H1 (cell line): ENCODE measurements around the gene GBE1. TPM values are rescaled to one million over a fixed set of nuclear protein-coding genes. Genes with fewer than 3 reads are reported as not detected.

Experiments used
- CTCF ChIA-PET: fragments of 300-600 bp; sonication (Branson Sonifier 250); formaldehyde crosslinking; loops from one replicate; lab custom pipeline; 2021; ENCODE audit not compliant: partially characterized antibody; lab: Charles Lee
- POLR2A ChIA-PET: fragments of 300-600 bp; sonication (Branson Sonifier 250); formaldehyde crosslinking; loops from one replicate; lab custom pipeline; 2021; ENCODE audit warnings: inconsistent platforms; ENCODE audit not compliant: partially characterized antibody; lab: Charles Lee
- DNase-seq, 2 experiments: peaks; one replicate each; pipeline versions ENCODE4 v3.0.0 to v3.0.0-alpha.2; 2010 to 2022; ENCODE audit warnings: low spot score in 2 of 2, low read depth in 1 of 2, mixed read lengths in 1 of 2
- FAIRE-seq: peaks from 2 replicates; lab custom pipeline; 2011; peaks lifted over from hg19 to GRCh38; lab: Jason Lieb, UNC
- H2AFZ ChIP-seq: 2 replicates; pipeline ENCODE4 v1.8.1; 2012; ENCODE audit warnings: low read length, inconsistent platforms
- H2AK5ac ChIP-seq: 2 replicates; pipeline ENCODE4 v1.6.1; 2013; ENCODE audit warnings: low read depth, low read length
- H2BK120ac ChIP-seq: replicated peaks from 2 replicates; pipeline ENCODE3; 2013; ENCODE audit warnings: low read depth, low read length, inconsistent platforms
- H2BK12ac ChIP-seq: 2 replicates; pipeline ENCODE4 v1.6.1; 2013; ENCODE audit warnings: low read depth, low read length
- H2BK15ac ChIP-seq: 2 replicates; pipeline ENCODE4 v1.6.1; 2013; ENCODE audit warnings: low read length
- H2BK20ac ChIP-seq: 2 replicates; pipeline ENCODE4 v1.6.1; 2013; ENCODE audit warnings: low read length
- H2BK5ac ChIP-seq: 2 replicates; pipeline ENCODE4 v1.6.1; 2013; ENCODE audit warnings: low read depth, low read length
- H3K14ac ChIP-seq: 2 replicates; pipeline ENCODE4 v1.6.1; 2013; ENCODE audit warnings: inconsistent platforms; ENCODE audit not compliant: insufficient read length
- H3K18ac ChIP-seq: 2 replicates; pipeline ENCODE4 v1.6.1; 2013; ENCODE audit warnings: low read length; ENCODE audit errors: extremely low read depth
- H3K23ac ChIP-seq: 2 replicates; pipeline ENCODE4 v1.6.1; 2013; ENCODE audit warnings: inconsistent platforms; ENCODE audit not compliant: insufficient read length
- H3K23me2 ChIP-seq: 2 replicates; pipeline ENCODE4 v1.6.1; 2013; ENCODE audit warnings: low read depth, low read length
- H3K27ac ChIP-seq: 2 replicates; pipeline ENCODE4 v1.6.1; 2011; ENCODE audit warnings: low read depth, low read length, inconsistent platforms
- H3K27me3 ChIP-seq, 4 experiments: replicated peaks in 1 of 4; 1 replicate in 1 of 4; 2 replicates in 3 of 4; pipeline versions ENCODE4 v1.6.1 to v1.8.1; 2011 to 2013; ENCODE audit warnings: low read length in 3 of 4, mild to moderate bottlenecking in 3 of 4, inconsistent platforms in 2 of 4, mixed read lengths in 2 of 4, moderate library complexity in 1 of 4; ENCODE audit not compliant: control insufficient read depth in 3 of 4, insufficient read depth in 3 of 4; ENCODE audit errors: extremely low read depth in 1 of 4
- H3K36me3 ChIP-seq, 4 experiments: 2 replicates each; pipeline versions ENCODE4 v1.6.1 to v1.8.1; 2011 to 2013; ENCODE audit warnings: mild to moderate bottlenecking in 4 of 4, low read length in 3 of 4, moderate library complexity in 2 of 4, control low read depth in 1 of 4, inconsistent platforms in 1 of 4; ENCODE audit not compliant: insufficient read depth in 4 of 4, control insufficient read depth in 2 of 4
- H3K4ac ChIP-seq: replicated peaks from 2 replicates; pipeline ENCODE3; 2013; ENCODE audit warnings: low read length, low read depth, mixed read lengths, inconsistent platforms; ENCODE audit not compliant: insufficient read length
- H3K4me1 ChIP-seq, 4 experiments: replicated peaks in 1 of 4; 1 replicate in 1 of 4; 2 replicates in 3 of 4; pipeline versions ENCODE4 v1.6.1 to v1.8.1; 2011 to 2013; ENCODE audit warnings: low read length in 3 of 4, inconsistent platforms in 2 of 4, mixed read lengths in 1 of 4; ENCODE audit not compliant: insufficient read depth in 4 of 4, control insufficient read depth in 3 of 4
- H3K4me2 ChIP-seq, 2 experiments: 2 replicates each; pipeline versions ENCODE4 v1.6.1 to v1.8.1; 2011 to 2013; ENCODE audit warnings: low read depth in 2 of 2, low read length in 2 of 2, control low read depth in 1 of 2, inconsistent platforms in 1 of 2, mild to moderate bottlenecking in 1 of 2; ENCODE audit not compliant: insufficient read depth in 1 of 2
- H3K4me3 ChIP-seq, 4 experiments: fragments of 200-600, 300-600 bp in 1 of 4; sonication (generic), shearing (Covaris generic), sonication (Bioruptor Twin) in 1 of 4; 2 replicates each; pipeline versions ENCODE4 v1.5.1 to v1.8.1; 2011 to 2016; ENCODE audit warnings: low read length in 4 of 4, low read depth in 3 of 4, control low read depth in 2 of 4, inconsistent platforms in 2 of 4, mild to moderate bottlenecking in 2 of 4, mixed read lengths in 1 of 4, moderate library complexity in 1 of 4; ENCODE audit not compliant: insufficient read depth in 2 of 4; ENCODE audit errors: extremely low read depth in 1 of 4
- H3K56ac ChIP-seq: replicated peaks from 2 replicates; pipeline ENCODE3; 2013; ENCODE audit warnings: low read depth, mild to moderate bottlenecking, mixed read lengths, low read length, inconsistent platforms; ENCODE audit not compliant: insufficient read length
- H3K79me1 ChIP-seq: 2 replicates; pipeline ENCODE4 v1.6.1; 2013; ENCODE audit warnings: low read depth, low read length, control low read depth
- H3K79me2 ChIP-seq, 2 experiments: 2 replicates each; pipeline versions ENCODE4 v1.6.1 to v1.8.1; 2012 to 2013; ENCODE audit warnings: low read length in 2 of 2, mild to moderate bottlenecking in 2 of 2, inconsistent platforms in 1 of 2; ENCODE audit not compliant: insufficient read depth in 2 of 2, control insufficient read depth in 1 of 2
- H3K9ac ChIP-seq, 4 experiments: replicated peaks in 1 of 4; 1 replicate in 1 of 4; 2 replicates in 3 of 4; pipeline versions ENCODE4 v1.6.1 to v1.8.1; 2011 to 2013; ENCODE audit warnings: low read depth in 3 of 4, low read length in 3 of 4, control low read depth in 2 of 4, mild to moderate bottlenecking in 2 of 4, moderate library complexity in 2 of 4, inconsistent platforms in 1 of 4; ENCODE audit errors: extremely low read depth in 1 of 4
- H3K9me3 ChIP-seq, 2 experiments: 2 replicates each; pipeline versions ENCODE4 v1.6.1 to v1.8.1; 2012 to 2013; ENCODE audit warnings: mild to moderate bottlenecking in 2 of 2, moderate library complexity in 2 of 2, control low read depth in 1 of 2, inconsistent platforms in 1 of 2, low read depth in 1 of 2, low read length in 1 of 2, mixed read lengths in 1 of 2; ENCODE audit not compliant: insufficient read depth in 2 of 2
- H4K20me1 ChIP-seq, 2 experiments: replicated peaks in 1 of 2; 2 replicates each; pipeline versions ENCODE3 to v1.8.1; 2011 to 2013; ENCODE audit warnings: inconsistent platforms in 2 of 2, low read length in 2 of 2, mild to moderate bottlenecking in 1 of 2; ENCODE audit not compliant: insufficient read depth in 2 of 2, control insufficient read depth in 1 of 2
- H4K5ac ChIP-seq: 2 replicates; pipeline ENCODE4 v1.6.1; 2013; ENCODE audit warnings: low read length, low read depth, mixed read lengths, inconsistent platforms; ENCODE audit not compliant: insufficient read length
- H4K8ac ChIP-seq: 2 replicates; pipeline ENCODE4 v1.8.0; 2013; ENCODE audit warnings: mild to moderate bottlenecking, moderate library complexity, low read length, inconsistent platforms; ENCODE audit not compliant: insufficient read depth; ENCODE audit errors: extremely low read depth
- H4K91ac ChIP-seq: replicated peaks from 2 replicates; pipeline ENCODE3; 2013; ENCODE audit warnings: low read length, mixed read lengths, inconsistent platforms; ENCODE audit not compliant: insufficient read length
- BCL11A ChIP-seq, 2 experiments: IDR thresholded peaks; one replicate each; pipeline ENCODE4 v1.6.1; 2011; ENCODE audit warnings: low read depth in 2 of 2, low read length in 2 of 2, mild to moderate bottlenecking in 2 of 2
- FOSL1 ChIP-seq: IDR thresholded peaks from 2 replicates; pipeline ENCODE4 v1.6.1; 2011; ENCODE audit warnings: mild to moderate bottlenecking, low read depth, low read length, moderate library complexity; ENCODE audit not compliant: insufficient read depth
- KDM1A ChIP-seq: fragments of 200-600, 300-600 bp; sonication (generic); IDR thresholded peaks from 2 replicates; pipeline ENCODE4 v1.7.1; 2016; ENCODE audit warnings: mild to moderate bottlenecking, low read length, borderline replicate concordance
- NRF1 ChIP-seq: IDR thresholded peaks from 2 replicates; pipeline ENCODE4 v1.6.1; 2011; ENCODE audit warnings: mild to moderate bottlenecking, low read depth, low read length, improper control_type of control experiment
- POU5F1 ChIP-seq: IDR thresholded peaks from 2 replicates; pipeline ENCODE4 v1.6.1; 2011; ENCODE audit warnings: low read depth, mild to moderate bottlenecking, low read length, moderate library complexity
- RNF2 ChIP-seq: fragments of 200-900, 300-1000 bp; sonication (generic); IDR thresholded peaks from 2 replicates; pipeline ENCODE4 v1.7.1; 2016; ENCODE audit warnings: borderline replicate concordance, low read depth, mild to moderate bottlenecking, antibody characterized with exemption, low read length; ENCODE audit not compliant: poor library complexity, severe bottlenecking; ENCODE audit errors: missing control alignments
- SIRT6 ChIP-seq: IDR thresholded peaks from one replicate; pipeline ENCODE4 v1.7.1; 2012; ENCODE audit warnings: low read length, inconsistent platforms
- WGBS, 2 experiments: shearing (Covaris generic) in 1 of 2; methylation state at CpG; one replicate each; pipeline versions ENCODE4 v1.1.6 to v1.1.7; 2013 to 2015; ENCODE audit warnings: low lambda C conversion rate in 2 of 2, mixed read lengths in 2 of 2, inconsistent platforms in 1 of 2, low coverage in 1 of 2, missing lambda C conversion rate in 1 of 2; ENCODE audit not compliant: insufficient replicate concordance in 2 of 2, insufficient coverage in 1 of 2, insufficient read length in 1 of 2; ENCODE audit errors: extremely low coverage in 1 of 2, missing lambda C conversion rate in 1 of 2; 5-methylcytosine and 5-hydroxymethylcytosine counted together
- long read RNA-seq, 2 experiments: library from RNA in 1 of 2; library from capped mRNA in 1 of 2; stranded (forward); transcript quantifications; one replicate each; pipeline ENCODE4 v2.0.0, GENCODE V29; 2021; ENCODE audit warnings: inconsistent platforms in 1 of 2
- polyA minus RNA-seq, 3 experiments: library from RNA; depleted of rRNA, polyadenylated mRNA; stranded (reverse); fragments of >200 nt; gene quantifications; 1 replicate in 2 of 3; 2 replicates in 1 of 3; pipeline ENCODE4 v1.2.3, GENCODE V29; 2011
- polyA plus RNA-seq, 7 experiments: library from polyadenylated mRNA; depleted of rRNA in 3 of 7; stranded (reverse) in 5 of 7; unstranded in 2 of 7; fragments of >200 nt in 5 of 7; fragments of 200-250 nt in 2 of 7; gene quantifications; 1 replicate in 5 of 7; 2 replicates in 1 of 7; 4 replicates in 1 of 7; pipeline versions ENCODE4 v1.2.1 to v1.2.3, GENCODE V29; 2011 to 2013; ENCODE audit warnings: missing spikeins in 2 of 7, mixed read lengths in 2 of 7
- total RNA-seq: library from RNA; stranded (reverse); fragmentation: NEBNext Ultra II Directional; extraction: Animal tissue kit (Norgen Biotek cat#: 25700); gene quantifications from 2 replicates; pipeline ENCODE4 v1.2.1, GENCODE V29; 2021

The GBE1 gene
- total RNA-seq (6.4 and 7.3 TPM in 2 replicates), polyA plus RNA-seq (2011; rRNA removed) (1.6 and 3.3 TPM in 2 replicates), polyA minus RNA-seq (2011; rRNA and poly(A)+ RNA removed) (8.3 and 8.8 TPM in 2 replicates)
- polyA plus RNA-seq (2011; cell fraction: cytosol; rRNA removed) = 3.2 TPM
- 1.3 TPM for polyA plus RNA-seq (2011; cell fraction: nucleus; rRNA removed)
- polyA plus RNA-seq (2012, experiment 1 of 2) = 5.1 to 8.5 TPM (median 5.7 TPM) in 4 replicates
- 0.59 TPM for polyA plus RNA-seq (2012, experiment 2 of 2)
- 3.3 TPM for polyA plus RNA-seq (2013, experiment 1 of 2)
- 3.0 TPM for polyA plus RNA-seq (2013, experiment 2 of 2)
- 4.2 TPM for polyA minus RNA-seq (2011; cell fraction: cytosol; rRNA and poly(A)+ RNA removed)
- 7.7 TPM for polyA minus RNA-seq (2011; cell fraction: nucleus; rRNA and poly(A)+ RNA removed)
- long read RNA-seq, experiment 1, partial matches to known transcripts = 1 of 9 reads
- long read RNA-seq, experiment 1, other reads (novel, unspliced or antisense) = 5 of 9 reads
- long read RNA-seq, experiment 2, partial matches to known transcripts = 7 of 10 reads
- long read RNA-seq, experiment 2, other reads (novel, unspliced or antisense) = 0 of 10 reads

GRCh38 chr3:81760924-81761903 lies at the start of gene GBE1:
TSS of gene GBE1 (minus strand) at chr3:81761645. CDS start at chr3:81761517, 128 bp downstream.
- Histone ChIP-seq H3K79me2 (no peaks in the 10 kb centered on the region), H3K36me3 (no peaks in the 10 kb centered on the region), H3K23ac (no peak within 1 kb of the TSS), H2BK120ac (peak within 1 kb of the TSS; percentile 85), H4K8ac (peak within 1 kb of the TSS; percentile 100), H3K4me3 (peak within 1 kb of the TSS; percentile 65 to 72 (median 72)), H2BK15ac (0 out of 2 replicates have a peak within 1 kb of the TSS, but pooled peaks have one; percentile 46), H3K18ac (peak within 1 kb of the TSS; percentile 99), H4K91ac (peak within 1 kb of the TSS; percentile 93), H3K9ac (peak within 1 kb of the TSS; percentile 59 to 92 (median 84)), H4K20me1 (no peaks in the 10 kb centered on the region), H3K4me1 (peaks cover 0 to 5% (median 0%) of the 10 kb centered on the region in 4 experiments; a peak in 2 of 7 replicates), H3K4me2 (peak within 1 kb of the TSS; percentile 72 to 78), H2BK12ac (peak within 1 kb of the TSS; percentile 65; the same call in 1 of the 2 replicates), H3K56ac (peak within 1 kb of the TSS; percentile 95), H2AFZ (peak within 1 kb of the TSS; percentile 44), H3K9me3 (no peaks in the 10 kb centered on the region; a peak in 1 of 4 replicates), H2BK20ac (no peak within 1 kb of the TSS), H3K79me1 (no peaks in the 10 kb centered on the region), H3K23me2 (peaks cover 2% of the 10 kb centered on the region; the same call in 1 of the 2 replicates), H2AK5ac (no peak within 1 kb of the TSS), H4K5ac (peak within 1 kb of the TSS; percentile 99), H3K27me3 (no peaks in the 10 kb centered on the region), H2BK5ac (peak within 1 kb of the TSS; percentile 94), H3K27ac (peak within 1 kb of the TSS; percentile 94), H3K4ac (no peak within 1 kb of the TSS), H3K14ac (no peak within 1 kb of the TSS)
- FAIRE-seq (no peak), DNase-seq (peak; percentile 47 to 89)
- CTCF ChIA-PET = interaction anchor here (1.3 kb wide), 1 partner anchor 8 kb away, joined by 4 read pairs; no protein-coding TSS in a partner anchor
- POLR2A ChIA-PET = interaction anchor here (0.7 to 1.0 kb wide), 2 partner anchors 9 to 16 kb away, joined by 3 to 5 read pairs; no protein-coding TSS in a partner anchor
- 3% methylated on average over 70 of the region's 88 CpGs; no CpG with 5 or more reads in 1 of the 2 experiments for WGBS, 2 experiments
- TF ChIP-seq RNF2 = no peak
- peak; percentile 87; the same call in 1 of the 2 replicates for TF ChIP-seq KDM1A
- no peak for TF ChIP-seq SIRT6
- no peak for TF ChIP-seq NRF1
- no peak for TF ChIP-seq POU5F1
- TF ChIP-seq FOSL1 = no peak
- no peak for TF ChIP-seq BCL11A (IDR thresholded peaks at IDR 0.05; ENCODE audit: low read depth in 2 of 2, low read length in 2 of 2)
